Stimulated activated effector memory CD8-positive, alpha-beta T cell treated with anti-CD3 and anti-CD28 coated beads, Interleukin-12 subunit alpha, Interleukin-12 subunit beta, amount 100 ng/mL, for 72 hours (primary cell): ENCODE measurements around the gene CYSLTR2.
A peak's percentile ranks its signal among the peaks of the same experiment; 100 is the strongest.

Experiments
- ATAC-seq: fragments of 150-1000 bp; cut with Tn5 transposase; 2 replicates; pipeline ENCODE4 v1.10.0; 2021
- DNase-seq, 2 donors: peaks; one replicate each; pipeline ENCODE4 v3.0.0; 2021 to 2022; ENCODE audit warnings: low spot score in 2 of 2
- H3K27ac Mint-ChIP-seq: one replicate; pipeline ENCODE4 v1.8.0; 2022; ENCODE audit warnings: mild to moderate bottlenecking, mixed read lengths
- H3K36me3 Mint-ChIP-seq: one replicate; pipeline ENCODE4 v1.8.0; 2022; ENCODE audit warnings: mild to moderate bottlenecking, mixed read lengths
- H3K4me1 Mint-ChIP-seq: one replicate; pipeline ENCODE4 v1.8.0; 2022; ENCODE audit warnings: mixed read lengths
- H3K4me3 Mint-ChIP-seq: one replicate; pipeline ENCODE4 v1.8.0; 2022; ENCODE audit warnings: mild to moderate bottlenecking, mixed read lengths
- H3K9me3 Mint-ChIP-seq: one replicate; pipeline ENCODE4 v1.8.0; 2022; ENCODE audit warnings: mixed read lengths

Gene CYSLTR2

DNA sequence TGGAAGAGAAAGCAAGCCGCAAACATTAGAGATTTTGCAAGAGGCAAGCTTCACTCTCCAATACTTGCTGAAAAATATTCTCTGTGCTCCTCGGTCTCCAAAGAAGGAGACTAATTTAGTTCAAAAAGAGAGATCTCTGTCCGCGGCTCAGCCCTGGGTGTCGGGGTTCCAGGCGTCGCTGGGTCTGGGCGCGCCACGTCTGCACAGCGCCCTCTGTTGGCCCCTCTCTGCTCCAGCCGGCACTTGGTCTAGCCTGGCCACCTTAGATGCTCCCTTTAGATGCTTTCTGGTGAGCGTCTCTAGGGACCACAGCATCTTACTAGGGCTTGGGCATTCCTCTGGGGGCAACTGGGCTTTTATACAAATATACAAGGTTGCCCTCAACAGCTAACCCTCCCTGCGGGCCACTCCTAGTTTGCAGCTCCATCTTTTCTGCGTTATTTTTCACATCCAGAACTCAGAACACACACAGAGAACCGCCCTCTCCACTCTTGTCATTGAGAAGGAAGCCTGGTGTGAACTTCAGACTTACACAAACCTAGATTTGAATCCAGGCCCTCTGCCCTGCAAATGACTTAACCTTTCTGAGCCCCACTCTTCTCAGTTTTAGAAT is 78.3 kb downstream of the CYSLTR2 start:
- DNase-seq (peak; percentile 57 to 76), ATAC-seq (peak; percentile 77)
- Mint-ChIP-seq H3K36me3 (no peaks in the 10 kb centered on the region), H3K4me3 (peak overlapping the region; percentile 62), H3K27ac (no peak overlapping the region), H3K4me1 (peaks cover 32% of the 10 kb centered on the region), H3K9me3 (no peaks in the 10 kb centered on the region)

GRCh38 chr13:48733739-48734335 is 80.1 kb downstream of the CYSLTR2 start:
- Mint-ChIP-seq H3K4me3 (no peak overlapping the region), H3K4me1 (peaks cover 27% of the 10 kb centered on the region), H3K27ac (no peak overlapping the region), H3K9me3 (no peaks in the 10 kb centered on the region), H3K36me3 (no peaks in the 10 kb centered on the region)
- ATAC-seq (no peak), DNase-seq (no peak)

DNA sequence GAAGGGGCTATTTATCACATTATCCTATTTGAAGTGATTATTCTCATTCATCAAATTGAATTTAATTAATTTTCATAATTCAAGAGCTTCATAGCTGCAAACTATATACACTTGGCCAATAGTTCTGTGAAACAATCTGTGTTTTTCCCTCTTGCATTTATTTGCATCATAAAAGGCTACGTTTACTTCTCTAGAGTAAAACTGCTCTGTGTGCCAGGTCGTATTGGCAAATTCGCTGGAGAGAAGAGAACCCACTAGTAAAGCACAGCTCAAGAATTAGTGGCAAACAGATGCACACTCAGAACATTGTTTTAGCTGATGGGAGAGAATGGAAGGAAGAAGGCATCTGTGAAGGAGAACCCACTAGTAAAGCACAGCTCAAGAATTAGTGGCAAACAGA is 81.8 kb downstream of the CYSLTR2 start:
- Mint-ChIP-seq H3K4me3 (no peak overlapping the region), H3K36me3 (no peaks in the 10 kb centered on the region), H3K27ac (no peak overlapping the region), H3K4me1 (peaks cover 22% of the 10 kb centered on the region), H3K9me3 (no peaks in the 10 kb centered on the region)
- no peak for DNase-seq
- ATAC-seq, result no peak

GRCh38 chr13:48737689-48738088 is 84.0 kb downstream of the CYSLTR2 start:
- H3K4me1 Mint-ChIP-seq, result peaks cover 12% of the 10 kb centered on the region
- H3K36me3 Mint-ChIP-seq, result no peaks in the 10 kb centered on the region
- ATAC-seq (no peak), DNase-seq (no peak)
- H3K9me3 Mint-ChIP-seq, result no peaks in the 10 kb centered on the region
- H3K27ac Mint-ChIP-seq, result no peak overlapping the region
- no peak overlapping the region for H3K4me3 Mint-ChIP-seq

DNA sequence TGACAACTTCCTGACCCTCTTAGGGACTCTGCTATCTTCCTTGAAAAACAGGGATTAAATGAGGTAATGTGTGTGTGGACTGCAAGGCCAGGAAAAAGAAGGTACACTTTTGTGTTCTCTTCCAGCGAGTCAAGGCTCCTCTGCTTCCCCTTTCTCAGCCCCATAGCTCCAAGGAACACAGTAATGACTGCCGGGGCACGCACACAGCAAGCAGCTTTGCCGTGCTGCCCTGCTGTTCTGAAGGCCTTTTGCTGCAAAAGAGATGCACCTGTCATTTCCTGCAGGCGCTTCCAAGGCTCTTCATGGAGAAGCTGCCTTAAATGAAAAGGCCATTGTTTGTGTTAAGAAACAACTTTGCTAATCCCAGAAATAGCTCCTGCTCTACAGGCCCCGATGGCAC is 84.6 kb downstream of the CYSLTR2 start:
- Mint-ChIP-seq H3K4me1 (peaks cover 12% of the 10 kb centered on the region), H3K27ac (no peak overlapping the region), H3K4me3 (no peak overlapping the region)

GRCh38 chr13:48739386-48739964 is 85.7 kb downstream of the CYSLTR2 start:
- Mint-ChIP-seq H3K4me3 (no peak overlapping the region), H3K36me3 (no peaks in the 10 kb centered on the region), H3K4me1 (peaks cover 12% of the 10 kb centered on the region), H3K9me3 (no peaks in the 10 kb centered on the region), H3K27ac (peak overlapping the region; percentile 60)
- DNase-seq, result no peak
- ATAC-seq, result no peak

More for the DNA sequence above, 84.6 kb downstream of the CYSLTR2 start:
- H3K9me3 Mint-ChIP-seq, result no peaks in the 10 kb centered on the region
- no peaks in the 10 kb centered on the region for H3K36me3 Mint-ChIP-seq
- DNase-seq, result no peak
- no peak for ATAC-seq

- Mint-ChIP-seq H3K9me3 (no peaks in the 10 kb centered on the region), H3K36me3 (no peaks in the 10 kb centered on the region), H3K4me3 (no peak overlapping the region), H3K4me1 (peaks cover 12% of the 10 kb centered on the region), H3K27ac (peak overlapping the region; percentile 2)
- no peak for DNase-seq
- ATAC-seq, result no peak
Observed at GRCh38 chr13:48741377-48741776, 87.6 kb downstream of the CYSLTR2 start.

GRCh38 chr13:48746821-48747220 is 93.1 kb downstream of the CYSLTR2 start:
- no peak for ATAC-seq

GRCh38 chr13:48748681-48749080 is 95.0 kb downstream of the CYSLTR2 start:
- peaks cover 6% of the 10 kb centered on the region for H3K36me3 Mint-ChIP-seq
- H3K4me1 Mint-ChIP-seq, result peaks cover 39% of the 10 kb centered on the region
- peak overlapping the region; percentile 45 for H3K4me3 Mint-ChIP-seq
- no peaks in the 10 kb centered on the region for H3K9me3 Mint-ChIP-seq
- DNase-seq (no peak), ATAC-seq (no peak)
- H3K27ac Mint-ChIP-seq, result peak overlapping the region; percentile 87

More at GRCh38 chr13:48746821-48747220, 93.1 kb downstream of the CYSLTR2 start:
- Mint-ChIP-seq H3K9me3 (no peaks in the 10 kb centered on the region), H3K27ac (no peak overlapping the region), H3K4me3 (no peak overlapping the region), H3K36me3 (peaks cover 6% of the 10 kb centered on the region), H3K4me1 (peaks cover 44% of the 10 kb centered on the region)
- no peak for DNase-seq

DNA sequence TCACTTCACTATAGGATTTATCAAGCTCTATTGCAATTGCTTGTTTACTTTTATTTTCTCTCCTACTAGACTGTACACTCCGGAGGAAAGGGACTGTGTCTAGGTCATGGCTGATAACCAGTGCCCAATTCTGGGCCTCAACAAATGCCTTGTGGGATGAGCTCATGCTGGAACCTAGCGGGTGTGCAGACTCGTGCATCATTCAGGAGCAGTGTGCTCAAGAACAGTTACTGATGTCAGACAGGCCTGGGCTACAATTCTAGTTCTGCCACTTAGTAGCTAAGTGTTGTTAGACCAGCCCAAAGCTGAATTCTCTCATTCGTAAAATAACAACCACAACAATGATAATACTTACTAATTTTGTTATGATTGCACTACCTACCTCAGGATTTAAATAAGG is 95.4 kb downstream of the CYSLTR2 start:
- ATAC-seq (peak; percentile 29), DNase-seq (no peak)
- Mint-ChIP-seq H3K27ac (peak overlapping the region; percentile 87), H3K9me3 (no peaks in the 10 kb centered on the region), H3K4me1 (peaks cover 39% of the 10 kb centered on the region), H3K4me3 (peak overlapping the region; percentile 45), H3K36me3 (peaks cover 6% of the 10 kb centered on the region)

GRCh38 chr13:48749699-48750473 is 96.2 kb downstream of the CYSLTR2 start:
- ATAC-seq, result peak; percentile 97
- DNase-seq, result peak; percentile 69 to 89
- Mint-ChIP-seq H3K4me1 (peaks cover 39% of the 10 kb centered on the region), H3K4me3 (peak overlapping the region; percentile 45), H3K9me3 (no peaks in the 10 kb centered on the region), H3K36me3 (peaks cover 6% of the 10 kb centered on the region), H3K27ac (peak overlapping the region; percentile 87)

GRCh38 chr13:48750588-48751383 is 97.1 kb downstream of the CYSLTR2 start:
- ATAC-seq (no peak), DNase-seq (no peak)
- peaks cover 39% of the 10 kb centered on the region for H3K4me1 Mint-ChIP-seq
- peak overlapping the region; percentile 45 for H3K4me3 Mint-ChIP-seq
- peak overlapping the region; percentile 87 for H3K27ac Mint-ChIP-seq
- peaks cover 6% of the 10 kb centered on the region for H3K36me3 Mint-ChIP-seq
- no peaks in the 10 kb centered on the region for H3K9me3 Mint-ChIP-seq

DNA sequence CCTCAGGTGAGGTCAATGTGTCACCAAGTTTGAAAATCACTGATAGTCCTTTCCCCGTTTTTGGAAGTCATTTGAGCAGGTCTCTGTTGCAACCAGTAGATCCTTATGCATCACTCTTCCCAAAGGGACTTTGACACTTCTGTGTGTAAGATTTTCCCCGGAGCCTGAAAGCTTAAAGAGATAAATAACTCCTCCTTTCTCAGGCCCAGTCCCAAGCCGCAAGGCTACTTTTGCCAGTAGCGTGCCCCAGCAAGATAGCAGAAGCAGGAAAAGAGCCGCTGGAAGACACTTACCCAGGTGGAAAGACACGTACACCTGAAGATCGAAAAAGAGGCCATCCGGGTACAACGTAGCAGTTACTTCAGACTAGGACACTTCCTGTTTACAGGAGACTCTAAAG is 106.9 kb downstream of the CYSLTR2 start:
- ATAC-seq (no peak), DNase-seq (no peak)
- Mint-ChIP-seq H3K9me3 (peaks cover 6% of the 10 kb centered on the region), H3K27ac (no peak overlapping the region), H3K36me3 (no peaks in the 10 kb centered on the region), H3K4me1 (no peaks in the 10 kb centered on the region), H3K4me3 (no peak overlapping the region)
